ENCODE measurements around the gene PEX5L. TPM values are rescaled to one million over a fixed set of nuclear protein-coding genes. Genes with fewer than 3 reads are reported as not detected.

PEX5L gene
- total and polyA plus RNA-seq, 2 donors (not counting 1 experiment from before 2014, with no cell fraction given): not detected

GRCh38 chr3:179811321-179812095, 225.2 kb downstream of the PEX5L start:
- H4K20me1 ChIP-seq (ENCODE audit: control insufficient read depth, insufficient read depth, low read length, poor library complexity, severe bottlenecking): no peaks in the 10 kb centered on the region
- no peaks in the 10 kb centered on the region for H3K4me1 ChIP-seq (ENCODE audit: control insufficient read depth in 2 of 2, insufficient read depth in 2 of 2, low read length in 2 of 2)
- Mint-ChIP-seq H3K27ac (no peak overlapping the region), H3K9me3 (ENCODE audit: insufficient read depth) (no peaks in the 10 kb centered on the region), H3K4me1 (peaks cover 5% of the 10 kb centered on the region), H3K27me3 (no peaks in the 10 kb centered on the region), H3K4me3 (no peak overlapping the region)
- no peaks in the 10 kb centered on the region for H3K79me2 ChIP-seq (ENCODE audit: control insufficient read depth, insufficient read depth, low read length)
- ATAC-seq (ENCODE audit: low read depth) (no peak), DNase-seq (peak; percentile 20)
- H3K4me3 ChIP-seq (ENCODE audit: control extremely low read depth in 1 of 5, extremely low read depth in 1 of 5, insufficient read depth in 1 of 5, low read depth in 2 of 5, low read length in 4 of 5): no peak overlapping the region
- H3K9me3 ChIP-seq (ENCODE audit: control extremely low read depth in 1 of 3, control insufficient read depth in 2 of 3, insufficient read depth in 1 of 3, low read length in 2 of 3): peaks cover 0 to 3% (median 0%) of the 10 kb centered on the region in 3 donors
- TF ChIP-seq CTCF (IDR thresholded peaks at IDR 0.05) (peak; percentile 38), EZH2 (IDR thresholded peaks at IDR 0.05; ENCODE audit: borderline replicate concordance, insufficient read depth, low read depth, low read length, poor library complexity, severe bottlenecking) (no peak)
- ChIA-PET POLR2A (no interaction called here), CTCF (interaction anchor here (1.6 kb wide), 1 partner anchor 10 kb away, joined by 6 read pairs; no protein-coding TSS in a partner anchor)
- no peak overlapping the region for H3K4me2 ChIP-seq (replicated peaks; ENCODE audit: low read depth, low read length, poor library complexity, severe bottlenecking)
- H3K9ac ChIP-seq (ENCODE audit: low read length): no peak overlapping the region
- 34% methylated on average over 4 of the region's 9 CpGs for WGBS (ENCODE audit: insufficient coverage)
- intact Hi-C loops (cut with micrococcal nuclease): no loop called here
- peaks cover 0 to 4% (median 0%) of the 10 kb centered on the region in 4 experiments for H3K27me3 ChIP-seq (replicated peaks in 1 of 4; ENCODE audit: control extremely low read depth in 1 of 4, control insufficient read depth in 3 of 4, insufficient read depth in 4 of 4, low read length in 3 of 4)
- H3K36me3 ChIP-seq (replicated peaks in 1 of 2; ENCODE audit: control extremely low read depth in 1 of 2, control insufficient read depth in 1 of 2, extremely low read depth in 1 of 2, insufficient read depth in 2 of 2, low read length in 1 of 2): no peaks in the 10 kb centered on the region
- H3K27ac ChIP-seq (ENCODE audit: low read length in 2 of 2): no peak overlapping the region
- H2AFZ ChIP-seq (ENCODE audit: insufficient read depth, low read depth, low read length, poor library complexity, severe bottlenecking): peak overlapping the region; percentile 31

- H3K4me1 Mint-ChIP-seq: peaks cover 5% of the 10 kb centered on the region
- intact Hi-C loops (cut with micrococcal nuclease): no loop called here
- no peak overlapping the region for H3K4me3 Mint-ChIP-seq
- POLR2A ChIA-PET: interaction anchor here (0.7 kb wide), 1 partner anchor 29 kb away, joined by 9 read pairs; no protein-coding TSS in a partner anchor
- Histone ChIP-seq H3K4me3 (ENCODE audit: control extremely low read depth in 1 of 5, extremely low read depth in 1 of 5, insufficient read depth in 1 of 5, low read depth in 2 of 5, low read length in 4 of 5) (no peak overlapping the region), H4K20me1 (ENCODE audit: control insufficient read depth, insufficient read depth, low read length, poor library complexity, severe bottlenecking) (no peaks in the 10 kb centered on the region), H3K4me2 (replicated peaks; ENCODE audit: low read depth, low read length, poor library complexity, severe bottlenecking) (no peak overlapping the region), H3K9ac (ENCODE audit: low read length) (no peak overlapping the region), H3K27me3 (replicated peaks in 1 of 4; ENCODE audit: control extremely low read depth in 1 of 4, control insufficient read depth in 3 of 4, insufficient read depth in 4 of 4, low read length in 3 of 4) (peaks cover 0 to 1% (median 0%) of the 10 kb centered on the region in 4 experiments), H3K36me3 (replicated peaks in 1 of 2; ENCODE audit: control extremely low read depth in 1 of 2, control insufficient read depth in 1 of 2, extremely low read depth in 1 of 2, insufficient read depth in 2 of 2, low read length in 1 of 2) (no peaks in the 10 kb centered on the region), H2AFZ (ENCODE audit: insufficient read depth, low read depth, low read length, poor library complexity, severe bottlenecking) (no peak overlapping the region), H3K4me1 (ENCODE audit: control insufficient read depth in 2 of 2, insufficient read depth in 2 of 2, low read length in 2 of 2) (no peaks in the 10 kb centered on the region), H3K79me2 (ENCODE audit: control insufficient read depth, insufficient read depth, low read length) (no peaks in the 10 kb centered on the region), H3K9me3 (ENCODE audit: control extremely low read depth in 1 of 3, control insufficient read depth in 2 of 3, insufficient read depth in 1 of 3, low read length in 2 of 3) (no peaks in the 10 kb centered on the region), H3K27ac (ENCODE audit: low read length in 2 of 2) (no peak overlapping the region)
- no peak for DNase-seq
- ATAC-seq (ENCODE audit: low read depth): no peak
- H3K27me3 Mint-ChIP-seq: peaks cover 5% of the 10 kb centered on the region
- H3K9me3 Mint-ChIP-seq (ENCODE audit: insufficient read depth): no peaks in the 10 kb centered on the region
- no peak overlapping the region for H3K27ac Mint-ChIP-seq
- CTCF ChIA-PET: interaction anchor here (0.5 to 0.8 kb wide), 4 partner anchors 120 to 1192 kb away, joined by 3 to 5 read pairs (median 4); no protein-coding TSS in a partner anchor
- no peak for TF ChIP-seq CTCF (IDR thresholded peaks at IDR 0.05)
- TF ChIP-seq EZH2 (IDR thresholded peaks at IDR 0.05; ENCODE audit: borderline replicate concordance, insufficient read depth, low read depth, low read length, poor library complexity, severe bottlenecking): no peak
Measured at GRCh38 chr3:179809639-179810038, 227.1 kb downstream of the PEX5L start.
